ENCODE results near the gene AMOTL2. TPM values are rescaled to one million over a fixed set of nuclear protein-coding genes. Genes with fewer than 3 reads are reported as not detected.

The AMOTL2 gene
- total and polyA plus RNA-seq, 4 donors, result 54.7 to 82.9 (median 73.3) TPM

GRCh38 chr3:134331811-134332199, 42.4 kb downstream of the AMOTL2 start:
- DNase-seq (ENCODE audit: low read depth in 4 of 6, low spot score in 6 of 6), result no peak
- Histone ChIP-seq H3K27ac (ENCODE audit: low read depth, low read length) (peak overlapping the region; percentile 52), H3K27me3 (ENCODE audit: control insufficient read depth, insufficient read depth, low read length) (no peaks in the 10 kb centered on the region), H3K4me3 (ENCODE audit: low read depth, low read length) (no peak overlapping the region), H3K9me3 (ENCODE audit: control insufficient read depth, insufficient read depth, low read length) (no peaks in the 10 kb centered on the region), H3K36me3 (ENCODE audit: control insufficient read depth, insufficient read depth, low read length) (no peaks in the 10 kb centered on the region), H3K4me1 (ENCODE audit: control insufficient read depth, insufficient read depth, low read length) (peaks cover 24% of the 10 kb centered on the region)
- no CpG with 5 or more reads among the region's 5 CpGs for WGBS (ENCODE audit: insufficient coverage)

DNA sequence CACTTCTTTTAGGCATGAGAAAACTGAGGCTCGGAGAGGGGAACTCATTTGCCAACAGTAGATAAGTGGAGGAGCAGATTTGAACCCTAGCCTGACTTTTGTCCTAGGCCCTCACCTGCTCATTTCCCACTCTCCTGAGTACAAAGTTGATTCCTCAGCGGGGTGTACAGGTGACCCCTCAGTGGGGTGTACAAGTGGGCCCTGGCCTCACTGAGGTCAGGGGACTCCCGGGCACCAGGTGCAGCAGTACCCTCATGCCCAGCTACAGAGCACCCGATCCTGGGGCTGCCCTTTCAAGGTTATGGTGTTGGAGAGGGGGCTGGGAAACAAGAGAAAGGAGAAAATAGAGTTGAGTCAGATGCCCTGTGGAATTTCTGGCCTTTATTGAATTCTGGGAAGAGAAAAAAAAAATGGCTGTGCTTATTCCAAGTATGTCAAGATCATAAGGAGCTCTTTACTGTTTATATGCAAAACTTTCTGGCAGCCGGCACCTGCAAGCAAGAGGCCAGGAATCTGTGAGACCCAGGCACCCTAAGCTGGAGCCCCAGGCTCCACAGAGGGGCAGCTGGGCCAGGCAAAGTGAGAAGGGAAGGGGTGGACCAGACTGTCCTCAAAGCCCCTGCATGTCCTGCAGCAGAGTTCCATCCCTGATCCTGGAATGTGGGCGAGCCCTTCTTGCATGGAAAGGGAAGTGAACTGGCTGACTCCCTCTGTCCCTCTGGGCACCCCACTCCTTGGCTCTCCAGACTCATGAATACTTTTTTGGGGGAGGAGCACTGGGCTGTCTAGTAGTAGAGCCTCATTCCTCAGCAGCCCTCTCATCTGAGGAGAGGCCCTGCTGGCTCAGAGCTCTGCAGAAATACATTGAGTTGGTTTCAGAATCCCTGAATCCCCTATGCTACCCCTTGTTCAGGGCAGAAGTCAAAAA, 43.1 kb downstream of the AMOTL2 start:
- no peak for DNase-seq (ENCODE audit: low read depth in 4 of 6, low spot score in 6 of 6)
- Histone ChIP-seq H3K27ac (ENCODE audit: low read depth, low read length) (peak overlapping the region; percentile 52), H3K9me3 (ENCODE audit: control insufficient read depth, insufficient read depth, low read length) (no peaks in the 10 kb centered on the region), H3K27me3 (ENCODE audit: control insufficient read depth, insufficient read depth, low read length) (no peaks in the 10 kb centered on the region), H3K4me3 (ENCODE audit: low read depth, low read length) (no peak overlapping the region), H3K36me3 (ENCODE audit: control insufficient read depth, insufficient read depth, low read length) (no peaks in the 10 kb centered on the region), H3K4me1 (ENCODE audit: control insufficient read depth, insufficient read depth, low read length) (peaks cover 24% of the 10 kb centered on the region)
- WGBS (ENCODE audit: insufficient coverage), result 77% methylated on average over 5 of the region's 6 CpGs

DNA sequence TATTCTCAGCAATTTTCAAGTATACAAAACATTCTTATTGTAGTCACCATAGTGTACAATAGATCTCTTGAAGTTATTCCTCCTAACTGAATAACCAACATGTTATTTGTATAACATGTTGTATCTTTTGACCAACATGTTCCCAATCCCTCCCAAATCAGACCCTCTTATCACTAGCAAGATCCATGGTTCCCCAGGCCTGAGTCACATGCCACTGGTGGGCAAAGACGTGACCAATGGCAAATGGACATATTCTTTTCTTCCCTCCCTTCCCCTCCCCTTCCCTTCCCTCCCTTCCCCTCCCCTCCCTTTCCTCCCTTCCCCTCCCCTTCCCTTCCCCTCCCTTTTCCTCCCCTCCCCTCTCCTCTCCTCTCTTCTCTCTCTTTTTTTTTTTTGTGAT, 45.4 kb downstream of the AMOTL2 start:
- Histone ChIP-seq H3K27me3 (ENCODE audit: control insufficient read depth, insufficient read depth, low read length) (no peaks in the 10 kb centered on the region), H3K4me3 (ENCODE audit: low read depth, low read length) (no peak overlapping the region), H3K36me3 (ENCODE audit: control insufficient read depth, insufficient read depth, low read length) (no peaks in the 10 kb centered on the region), H3K4me1 (ENCODE audit: control insufficient read depth, insufficient read depth, low read length) (peaks cover 18% of the 10 kb centered on the region), H3K27ac (ENCODE audit: low read depth, low read length) (no peak overlapping the region), H3K9me3 (ENCODE audit: control insufficient read depth, insufficient read depth, low read length) (no peaks in the 10 kb centered on the region)
- no peak for DNase-seq (ENCODE audit: low read depth in 4 of 6, low spot score in 6 of 6)
- WGBS (ENCODE audit: insufficient coverage), result no CpG with 5 or more reads among the region's 1 CpG

DNA sequence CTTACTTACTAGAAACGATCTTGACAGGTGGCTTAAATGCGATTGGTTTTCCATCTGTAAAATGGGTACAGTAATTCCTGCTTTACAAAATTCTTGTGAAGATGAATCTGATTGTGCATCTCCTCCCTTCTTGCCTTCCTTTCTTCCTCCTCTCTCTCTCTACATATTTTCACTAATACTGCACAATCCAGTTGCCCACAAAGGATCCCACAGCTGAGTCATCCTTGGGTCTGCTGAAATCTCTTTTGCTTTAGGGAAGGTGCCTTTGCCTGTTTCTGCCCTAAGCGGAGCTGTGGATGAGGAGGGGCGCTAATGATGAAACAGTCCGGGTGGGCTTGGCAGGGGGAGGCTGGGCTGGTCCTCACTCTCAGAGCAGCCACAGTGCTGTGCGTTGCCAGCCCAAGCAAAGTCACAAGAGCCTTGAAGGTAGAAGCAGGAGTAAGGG, 46.1 kb downstream of the AMOTL2 start:
- no peak for DNase-seq (ENCODE audit: low read depth in 4 of 6, low spot score in 6 of 6)
- H3K27me3 ChIP-seq (ENCODE audit: control insufficient read depth, insufficient read depth, low read length), result no peaks in the 10 kb centered on the region
- H3K9me3 ChIP-seq (ENCODE audit: control insufficient read depth, insufficient read depth, low read length), result no peaks in the 10 kb centered on the region
- peaks cover 18% of the 10 kb centered on the region for H3K4me1 ChIP-seq (ENCODE audit: control insufficient read depth, insufficient read depth, low read length)
- WGBS (ENCODE audit: insufficient coverage), result 83% methylated on average over 4 of the region's 6 CpGs
- no peak overlapping the region for H3K4me3 ChIP-seq (ENCODE audit: low read depth, low read length)
- no peak overlapping the region for H3K27ac ChIP-seq (ENCODE audit: low read depth, low read length)
- H3K36me3 ChIP-seq (ENCODE audit: control insufficient read depth, insufficient read depth, low read length), result no peaks in the 10 kb centered on the region

DNA sequence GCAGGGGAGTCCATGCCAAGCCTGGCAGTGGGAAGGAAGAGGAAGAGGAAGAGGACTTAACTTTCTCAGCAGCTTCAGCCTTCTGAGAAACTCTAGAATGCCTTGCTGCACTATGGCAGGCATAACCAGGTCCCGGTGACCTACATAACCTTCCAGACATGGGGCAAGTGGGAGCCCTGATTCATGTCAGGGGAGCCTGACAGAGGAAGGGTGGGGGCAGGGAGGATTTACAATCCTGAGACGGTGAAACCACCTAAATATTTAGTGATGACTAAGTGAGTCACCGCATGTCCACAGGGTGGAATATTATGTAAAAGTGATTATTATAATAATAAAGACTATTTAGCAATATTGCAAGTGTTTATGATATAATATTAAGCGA, 46.7 kb downstream of the AMOTL2 start:
- H3K9me3 ChIP-seq (ENCODE audit: control insufficient read depth, insufficient read depth, low read length), result no peaks in the 10 kb centered on the region
- WGBS (ENCODE audit: insufficient coverage), result 100% methylated on average over 1 of the region's 4 CpGs
- no peak for DNase-seq (ENCODE audit: low read depth in 4 of 6, low spot score in 6 of 6)
- no peak overlapping the region for H3K4me3 ChIP-seq (ENCODE audit: low read depth, low read length)
- peaks cover 18% of the 10 kb centered on the region for H3K4me1 ChIP-seq (ENCODE audit: control insufficient read depth, insufficient read depth, low read length)
- no peaks in the 10 kb centered on the region for H3K27me3 ChIP-seq (ENCODE audit: control insufficient read depth, insufficient read depth, low read length)
- H3K27ac ChIP-seq (ENCODE audit: low read depth, low read length), result no peak overlapping the region
- H3K36me3 ChIP-seq (ENCODE audit: control insufficient read depth, insufficient read depth, low read length), result no peaks in the 10 kb centered on the region

DNA sequence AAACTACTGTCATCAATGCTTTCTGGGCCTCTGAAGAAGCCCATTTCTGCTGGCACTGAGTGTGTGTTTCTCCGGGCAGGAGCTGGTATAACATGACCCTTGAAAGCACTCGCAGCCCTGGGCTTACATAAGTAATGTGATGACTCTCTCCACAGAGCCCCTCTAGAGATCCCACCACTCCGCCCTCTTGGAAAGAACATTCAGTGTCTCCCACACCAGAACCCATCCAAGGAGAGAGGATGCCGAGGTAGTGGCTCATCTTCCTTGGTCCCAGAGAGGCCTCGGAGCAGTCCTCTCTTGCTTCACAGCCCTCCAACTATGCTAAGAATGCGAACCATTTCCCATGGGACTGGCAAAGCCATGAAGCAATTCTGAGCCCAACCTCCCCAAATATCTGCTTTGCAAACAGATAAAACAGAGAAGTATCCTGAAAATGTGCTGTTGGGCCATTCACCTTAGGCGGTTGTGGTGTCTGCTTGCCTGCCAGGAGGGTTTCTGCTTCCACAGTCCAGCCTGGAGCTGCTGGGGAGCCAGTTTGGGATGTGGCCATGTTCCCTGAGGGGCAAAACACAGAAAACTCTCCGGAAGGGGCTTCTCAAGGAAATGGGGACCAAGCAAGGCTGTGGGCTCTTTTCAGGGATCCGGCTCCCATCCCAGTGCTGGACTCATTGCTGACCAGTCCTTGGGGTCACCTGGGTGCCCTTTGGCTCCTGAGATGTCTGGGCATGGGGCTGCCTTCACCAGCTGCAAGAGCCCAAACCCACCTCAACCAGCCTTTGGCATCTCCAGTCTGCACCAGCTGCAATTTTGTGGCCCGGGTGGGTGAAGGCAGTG, 47.3 kb downstream of the AMOTL2 start:
- 68% methylated on average over 8 of the region's 10 CpGs for WGBS (ENCODE audit: insufficient coverage)
- Histone ChIP-seq H3K27me3 (ENCODE audit: control insufficient read depth, insufficient read depth, low read length) (no peaks in the 10 kb centered on the region), H3K27ac (ENCODE audit: low read depth, low read length) (no peak overlapping the region), H3K4me1 (ENCODE audit: control insufficient read depth, insufficient read depth, low read length) (peaks cover 15% of the 10 kb centered on the region), H3K36me3 (ENCODE audit: control insufficient read depth, insufficient read depth, low read length) (no peaks in the 10 kb centered on the region), H3K9me3 (ENCODE audit: control insufficient read depth, insufficient read depth, low read length) (no peaks in the 10 kb centered on the region), H3K4me3 (ENCODE audit: low read depth, low read length) (no peak overlapping the region)
- no peak for DNase-seq (ENCODE audit: low read depth in 4 of 6, low spot score in 6 of 6)

DNA sequence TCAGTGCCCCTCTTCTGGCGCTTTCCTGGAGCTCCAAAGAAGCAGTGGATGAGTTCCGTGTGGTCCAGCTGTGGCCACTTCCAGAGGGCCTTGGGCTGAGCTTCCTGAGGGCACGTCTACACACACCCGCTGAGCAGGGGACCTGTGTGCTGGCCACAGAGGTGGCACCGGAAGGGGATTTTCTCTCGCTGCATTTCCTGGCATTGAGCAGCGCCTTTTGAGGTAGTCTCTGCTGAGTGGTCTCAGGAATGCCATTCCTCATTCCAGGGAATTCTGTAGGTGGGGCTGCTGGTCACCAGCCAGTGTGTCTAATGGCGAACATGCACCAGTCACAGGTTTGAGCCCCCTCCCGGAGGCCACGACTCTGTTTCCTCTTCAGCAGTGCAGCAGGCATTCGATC, 48.1 kb downstream of the AMOTL2 start:
- DNase-seq (ENCODE audit: low read depth in 4 of 6, low spot score in 6 of 6), result no peak
- Histone ChIP-seq H3K9me3 (ENCODE audit: control insufficient read depth, insufficient read depth, low read length) (no peaks in the 10 kb centered on the region), H3K36me3 (ENCODE audit: control insufficient read depth, insufficient read depth, low read length) (no peaks in the 10 kb centered on the region), H3K4me3 (ENCODE audit: low read depth, low read length) (no peak overlapping the region), H3K4me1 (ENCODE audit: control insufficient read depth, insufficient read depth, low read length) (peaks cover 11% of the 10 kb centered on the region), H3K27me3 (ENCODE audit: control insufficient read depth, insufficient read depth, low read length) (no peaks in the 10 kb centered on the region), H3K27ac (ENCODE audit: low read depth, low read length) (no peak overlapping the region)
- WGBS (ENCODE audit: insufficient coverage), result 93% methylated on average over 11 of the region's 11 CpGs

DNA sequence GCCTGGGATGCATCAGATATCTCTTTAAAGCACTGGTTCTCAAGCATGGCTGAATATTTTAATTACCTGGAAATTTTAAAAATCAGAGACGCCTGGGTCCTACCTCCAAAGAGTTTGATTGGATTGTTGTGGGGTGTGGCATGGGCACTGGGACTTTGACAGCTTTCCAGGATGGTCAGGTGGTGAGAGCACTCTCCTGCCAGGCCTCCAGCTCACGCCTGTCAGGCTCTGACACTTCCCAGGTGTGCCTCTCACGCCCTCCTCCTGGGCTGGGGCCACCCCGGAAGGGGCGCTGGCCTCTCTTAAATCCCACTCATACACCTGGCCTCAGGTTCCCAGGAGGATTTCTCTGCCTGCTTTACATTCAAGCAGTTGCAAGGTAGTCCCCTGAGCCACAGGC, 48.5 kb downstream of the AMOTL2 start:
- DNase-seq (ENCODE audit: low read depth in 4 of 6, low spot score in 6 of 6), result no peak
- 96% methylated on average over 5 of the region's 5 CpGs for WGBS (ENCODE audit: insufficient coverage)
- no peak overlapping the region for H3K27ac ChIP-seq (ENCODE audit: low read depth, low read length)

DNA sequence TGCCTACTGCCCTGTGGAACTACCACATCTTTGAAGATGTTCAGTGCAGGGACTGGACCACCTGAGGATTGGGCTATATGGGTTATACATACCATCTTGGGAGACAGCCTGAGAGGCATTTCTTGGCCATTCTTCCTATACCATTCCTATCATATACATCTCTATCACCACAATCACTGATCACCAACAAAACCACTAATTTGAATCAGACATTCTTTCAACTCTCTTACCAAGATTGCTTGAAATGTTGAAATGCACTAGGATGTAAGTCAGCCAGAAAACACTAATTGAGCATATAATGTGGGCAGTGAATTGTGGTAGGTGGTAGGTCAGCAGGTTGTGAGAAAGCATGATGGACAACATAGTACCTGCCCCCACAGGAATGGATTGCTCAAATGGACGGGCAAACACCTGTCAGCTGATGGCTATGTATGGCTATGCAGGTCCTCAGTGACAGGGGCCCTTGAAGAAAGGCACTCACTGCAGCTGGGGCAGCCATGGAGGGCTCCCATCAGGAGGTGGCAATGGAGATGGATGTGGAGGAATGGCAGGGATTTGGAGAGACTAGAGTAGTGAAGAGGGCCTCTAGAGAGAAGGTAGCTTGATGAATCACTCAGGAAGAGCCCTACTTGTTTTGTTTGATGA, 49.1 kb downstream of the AMOTL2 start:
- Histone ChIP-seq H3K27ac (ENCODE audit: low read depth, low read length) (no peak overlapping the region), H3K4me1 (ENCODE audit: control insufficient read depth, insufficient read depth, low read length) (peaks cover 7% of the 10 kb centered on the region), H3K9me3 (ENCODE audit: control insufficient read depth, insufficient read depth, low read length) (no peaks in the 10 kb centered on the region), H3K4me3 (ENCODE audit: low read depth, low read length) (no peak overlapping the region), H3K36me3 (ENCODE audit: control insufficient read depth, insufficient read depth, low read length) (no peaks in the 10 kb centered on the region), H3K27me3 (ENCODE audit: control insufficient read depth, insufficient read depth, low read length) (no peaks in the 10 kb centered on the region)
- DNase-seq (ENCODE audit: low read depth in 4 of 6, low spot score in 6 of 6), result no peak
- WGBS (ENCODE audit: insufficient coverage), result 100% methylated on average over 1 of the region's 1 CpG

More for the DNA sequence above, 48.5 kb downstream of the AMOTL2 start:
- no peaks in the 10 kb centered on the region for H3K9me3 ChIP-seq (ENCODE audit: control insufficient read depth, insufficient read depth, low read length)
- peaks cover 7% of the 10 kb centered on the region for H3K4me1 ChIP-seq (ENCODE audit: control insufficient read depth, insufficient read depth, low read length)
- no peaks in the 10 kb centered on the region for H3K27me3 ChIP-seq (ENCODE audit: control insufficient read depth, insufficient read depth, low read length)
- H3K36me3 ChIP-seq (ENCODE audit: control insufficient read depth, insufficient read depth, low read length), result no peaks in the 10 kb centered on the region
- no peak overlapping the region for H3K4me3 ChIP-seq (ENCODE audit: low read depth, low read length)

All from spinal cord (tissue), 10 donors.